Liver (tissue), 9 donors: ENCODE measurements around the gene TEX36. TPM values are rescaled to one million over a fixed set of nuclear protein-coding genes. Genes with fewer than 3 reads are reported as not detected.

ENCODE experiments used
- DNase-seq: peaks from one replicate; pipeline ENCODE4 v3.0.0-alpha.2; 2017; ENCODE audit warnings: low spot score
- H3K27ac ChIP-seq, 2 donors: one replicate each; pipeline ENCODE4 v1.7.0; 2013; ENCODE audit warnings: inconsistent platforms in 2 of 2, low read length in 2 of 2, control low read depth in 1 of 2, low read depth in 1 of 2, mild to moderate bottlenecking in 1 of 2
- H3K27me3 ChIP-seq, 4 donors: one replicate each; pipeline versions ENCODE4 v1.6.1 to v1.7.0; 2013; ENCODE audit warnings: low read length in 3 of 4, inconsistent platforms in 1 of 4, mild to moderate bottlenecking in 1 of 4, moderate library complexity in 1 of 4; ENCODE audit not compliant: control insufficient read depth in 4 of 4, insufficient read depth in 4 of 4
- H3K36me3 ChIP-seq, 4 donors: one replicate each; pipeline versions ENCODE4 v1.6.1 to v1.7.0; 2013; ENCODE audit warnings: low read length in 3 of 4, mild to moderate bottlenecking in 3 of 4, low read depth in 1 of 4, moderate library complexity in 1 of 4; ENCODE audit not compliant: control insufficient read depth in 4 of 4, insufficient read depth in 3 of 4
- H3K4me1 ChIP-seq, 4 donors: one replicate each; pipeline versions ENCODE4 v1.6.1 to v1.7.0; 2013; ENCODE audit warnings: low read length in 3 of 4, mild to moderate bottlenecking in 3 of 4, moderate library complexity in 1 of 4; ENCODE audit not compliant: control insufficient read depth in 4 of 4, insufficient read depth in 4 of 4
- H3K4me3 ChIP-seq, 3 donors: one replicate each; pipeline versions ENCODE4 v1.6.1 to v1.7.0; 2013; ENCODE audit warnings: low read length in 3 of 3, control low read depth in 1 of 3, low read depth in 1 of 3, mild to moderate bottlenecking in 1 of 3
- H3K9ac ChIP-seq, 2 donors: one replicate each; pipeline ENCODE4 v1.7.0; 2013; ENCODE audit warnings: low read length in 2 of 2, mild to moderate bottlenecking in 2 of 2, moderate library complexity in 2 of 2, control low read depth in 1 of 2, low read depth in 1 of 2
- H3K9me3 ChIP-seq, 4 donors: one replicate each; pipeline versions ENCODE4 v1.6.1 to v1.7.0; 2013; ENCODE audit warnings: low read length in 3 of 4; ENCODE audit not compliant: control insufficient read depth in 4 of 4
- CTCF ChIP-seq: fragments of 150-350 bp; IDR thresholded peaks from 2 replicates; pipeline ENCODE4 v1.5.1; 2017; ENCODE audit warnings: improper control_type of control experiment, low read depth, low read length; ENCODE audit not compliant: missing input control
- EGR1 ChIP-seq, 2 donors: IDR thresholded peaks; 2 replicates each; pipeline ENCODE4 v1.6.1; 2016 to 2018; ENCODE audit warnings: antibody characterized with exemption in 2 of 2, low read depth in 2 of 2
- FOXA1 ChIP-seq: IDR thresholded peaks from 2 replicates; pipeline ENCODE4 v1.6.1; 2016; ENCODE audit warnings: antibody characterized with exemption
- FOXA2 ChIP-seq: IDR thresholded peaks from 2 replicates; pipeline ENCODE4 v1.6.1; 2016; ENCODE audit warnings: antibody characterized with exemption
- HNF4A ChIP-seq, 2 donors: conservative IDR thresholded peaks; 2 replicates each; pipeline ENCODE4 v1.6.1; 2016; ENCODE audit warnings: antibody characterized with exemption in 2 of 2, mild to moderate bottlenecking in 2 of 2
- JUND ChIP-seq, 2 donors: IDR thresholded peaks; 2 replicates each; pipeline ENCODE4 v1.6.1; 2016; ENCODE audit warnings: antibody characterized with exemption in 2 of 2
- NR2F2 ChIP-seq: IDR thresholded peaks from 2 replicates; pipeline ENCODE4 v1.6.1; 2016; ENCODE audit warnings: antibody characterized with exemption
- RAD21 ChIP-seq, 2 donors: IDR thresholded peaks; 2 replicates each; pipeline ENCODE4 v1.6.1; 2016; ENCODE audit warnings: antibody characterized with exemption in 2 of 2, mild to moderate bottlenecking in 2 of 2
- RXRA ChIP-seq, 2 donors: IDR thresholded peaks; 2 replicates each; pipeline ENCODE4 v1.6.1; 2017 to 2018; ENCODE audit warnings: antibody characterized with exemption in 2 of 2, mild to moderate bottlenecking in 1 of 2
- TAF1 ChIP-seq: conservative IDR thresholded peaks from 2 replicates; pipeline ENCODE4 v1.6.1; 2016; ENCODE audit warnings: antibody characterized with exemption, mild to moderate bottlenecking
- ZBTB33 ChIP-seq: IDR thresholded peaks from 2 replicates; pipeline ENCODE4 v1.6.1; 2016; ENCODE audit warnings: antibody characterized with exemption
- WGBS: extraction: QIAGEN DNeasy Blood & Tissue Kit; methylation state at CpG from one replicate; pipeline ENCODE4 v1.1.7; 2013; 5-methylcytosine and 5-hydroxymethylcytosine counted together
- polyA plus RNA-seq, 2 donors: library from polyadenylated mRNA; stranded (reverse) in 1 of 2; unstranded in 1 of 2; fragments of 200-250 nt in 1 of 2; fragments of >200 nt in 1 of 2; fragmentation: Nextera tagmentation in 1 of 2; extraction: Ambion mirVana in 1 of 2; gene quantifications; one replicate each; pipeline versions ENCODE4 v1.2.1 to v1.2.3, GENCODE V29; 2013 to 2015
- total RNA-seq, 2 donors: library from RNA; depleted of rRNA; stranded (reverse); fragments of >200 nt; gene quantifications; one replicate each; pipeline ENCODE4 v1.2.3, GENCODE V29; 2014
- TF ChIP-seq, protein P1 (sequence below): IDR thresholded peaks from 2 replicates; pipeline ENCODE4 v1.6.1; 2016; ENCODE audit warnings: antibody characterized with exemption
- TF ChIP-seq, protein P2 (sequence below): IDR thresholded peaks from 2 replicates; pipeline ENCODE4 v1.6.1; 2016; ENCODE audit warnings: antibody characterized with exemption, mild to moderate bottlenecking
- donor health status: healthy.
- donor health status: healthy.
- donor health status: healthy.
- donor health status: healthy.
- donor health status: healthy.

TEX36 gene
- total and polyA plus RNA-seq, 4 donors = not detected

DNA sequence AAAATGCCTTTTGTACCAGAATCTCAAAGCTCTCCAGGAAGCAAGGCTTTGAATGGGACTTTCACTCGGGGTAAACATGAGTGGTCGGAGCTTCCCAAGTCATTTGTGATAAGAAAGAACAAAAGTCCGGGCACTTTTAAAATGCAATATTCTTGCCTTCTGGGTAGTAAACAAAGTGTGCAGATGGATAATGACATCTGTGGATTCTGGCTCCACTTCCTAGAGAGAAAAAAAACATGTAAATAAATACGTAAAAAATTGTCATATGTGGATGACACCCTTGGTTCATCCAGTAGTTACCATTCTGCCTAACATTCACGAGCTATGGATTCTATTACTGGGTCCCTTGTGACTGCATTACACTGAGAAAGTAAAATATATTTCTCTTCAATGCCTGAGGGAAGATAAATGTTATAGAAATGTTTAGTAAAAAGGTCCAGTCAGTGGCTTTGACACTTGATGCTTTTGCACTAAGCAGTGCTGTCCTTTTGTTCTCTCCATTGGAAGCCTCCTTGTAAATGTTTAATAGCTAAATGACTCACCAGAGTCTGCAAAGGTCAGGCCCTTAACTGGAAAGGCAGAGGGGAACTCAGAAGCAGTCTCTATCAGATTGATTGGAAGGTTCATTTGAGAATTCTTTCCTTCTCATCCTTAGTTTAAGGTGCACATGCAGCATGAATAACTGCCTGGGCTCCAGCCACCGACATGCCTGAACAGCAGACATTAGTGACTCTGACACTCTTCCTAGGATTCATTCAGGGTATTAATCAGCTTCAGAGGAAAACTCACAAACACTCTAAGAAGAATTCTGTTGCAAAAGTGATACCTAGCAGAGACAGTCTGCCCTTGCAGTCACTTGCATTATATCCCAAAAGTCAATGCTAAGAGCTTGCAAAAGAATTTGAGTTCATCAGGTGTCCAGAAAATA is 24.8 kb upstream of the TEX36 start:
- no peak for DNase-seq
- WGBS = 48% methylated on average over 6 of the region's 6 CpGs
- TF ChIP-seq JUND (IDR thresholded peaks at IDR 0.05) (peak; percentile 73 to 76), EGR1 (IDR thresholded peaks at IDR 0.05; ENCODE audit: low read depth in 2 of 2) (no peak), NR2F2 (peak; percentile 56)

DNA sequence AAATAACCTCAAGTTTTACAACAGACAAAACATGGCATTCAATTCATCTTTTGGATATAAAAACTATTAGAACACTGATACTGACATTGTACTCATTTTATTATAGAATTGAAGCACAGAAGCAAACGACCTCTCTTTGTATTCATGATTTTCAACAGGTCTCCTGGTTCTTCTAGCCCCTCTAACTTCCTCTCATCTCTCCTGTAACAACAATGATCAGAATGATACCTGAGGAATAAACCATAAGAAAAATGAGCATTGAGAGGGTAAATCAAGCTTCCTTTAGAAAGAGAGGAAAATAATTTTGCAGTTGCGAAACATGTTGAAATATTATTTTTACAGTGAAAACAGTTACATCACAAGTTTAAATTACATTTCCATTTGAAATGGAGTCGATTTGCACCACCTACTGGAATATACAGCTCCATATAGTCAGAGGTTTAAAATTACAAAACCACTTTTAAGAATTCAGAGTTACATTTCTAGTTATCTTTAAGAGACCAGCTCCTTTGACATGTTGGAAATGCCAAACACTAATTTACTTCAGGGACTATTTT is 17.5 kb upstream of the TEX36 start:
- H3K9ac ChIP-seq = no peak overlapping the region
- H3K36me3 ChIP-seq = no peaks in the 10 kb centered on the region
- no peak overlapping the region for H3K27ac ChIP-seq
- 65% methylated on average over 3 of the region's 3 CpGs for WGBS
- DNase-seq = no peak
- no peaks in the 10 kb centered on the region for H3K4me1 ChIP-seq
- TF ChIP-seq, protein P1, sequence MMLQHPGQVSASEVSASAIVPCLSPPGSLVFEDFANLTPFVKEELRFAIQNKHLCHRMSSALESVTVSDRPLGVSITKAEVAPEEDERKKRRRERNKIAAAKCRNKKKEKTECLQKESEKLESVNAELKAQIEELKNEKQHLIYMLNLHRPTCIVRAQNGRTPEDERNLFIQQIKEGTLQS = no peak
- no peak for TF ChIP-seq RAD21 (IDR thresholded peaks at IDR 0.05)
- no peak for TF ChIP-seq HNF4A (conservative IDR thresholded peaks at IDR 0.05)
- TF ChIP-seq ZBTB33 = no peak
- TF ChIP-seq NR2F2 = no peak
- TF ChIP-seq CTCF = no peak
- no peak for TF ChIP-seq FOXA1
- TF ChIP-seq TAF1 = no peak
- TF ChIP-seq FOXA2 = no peak
- no peak for TF ChIP-seq RXRA (IDR thresholded peaks at IDR 0.05)
- TF ChIP-seq, protein P2, sequence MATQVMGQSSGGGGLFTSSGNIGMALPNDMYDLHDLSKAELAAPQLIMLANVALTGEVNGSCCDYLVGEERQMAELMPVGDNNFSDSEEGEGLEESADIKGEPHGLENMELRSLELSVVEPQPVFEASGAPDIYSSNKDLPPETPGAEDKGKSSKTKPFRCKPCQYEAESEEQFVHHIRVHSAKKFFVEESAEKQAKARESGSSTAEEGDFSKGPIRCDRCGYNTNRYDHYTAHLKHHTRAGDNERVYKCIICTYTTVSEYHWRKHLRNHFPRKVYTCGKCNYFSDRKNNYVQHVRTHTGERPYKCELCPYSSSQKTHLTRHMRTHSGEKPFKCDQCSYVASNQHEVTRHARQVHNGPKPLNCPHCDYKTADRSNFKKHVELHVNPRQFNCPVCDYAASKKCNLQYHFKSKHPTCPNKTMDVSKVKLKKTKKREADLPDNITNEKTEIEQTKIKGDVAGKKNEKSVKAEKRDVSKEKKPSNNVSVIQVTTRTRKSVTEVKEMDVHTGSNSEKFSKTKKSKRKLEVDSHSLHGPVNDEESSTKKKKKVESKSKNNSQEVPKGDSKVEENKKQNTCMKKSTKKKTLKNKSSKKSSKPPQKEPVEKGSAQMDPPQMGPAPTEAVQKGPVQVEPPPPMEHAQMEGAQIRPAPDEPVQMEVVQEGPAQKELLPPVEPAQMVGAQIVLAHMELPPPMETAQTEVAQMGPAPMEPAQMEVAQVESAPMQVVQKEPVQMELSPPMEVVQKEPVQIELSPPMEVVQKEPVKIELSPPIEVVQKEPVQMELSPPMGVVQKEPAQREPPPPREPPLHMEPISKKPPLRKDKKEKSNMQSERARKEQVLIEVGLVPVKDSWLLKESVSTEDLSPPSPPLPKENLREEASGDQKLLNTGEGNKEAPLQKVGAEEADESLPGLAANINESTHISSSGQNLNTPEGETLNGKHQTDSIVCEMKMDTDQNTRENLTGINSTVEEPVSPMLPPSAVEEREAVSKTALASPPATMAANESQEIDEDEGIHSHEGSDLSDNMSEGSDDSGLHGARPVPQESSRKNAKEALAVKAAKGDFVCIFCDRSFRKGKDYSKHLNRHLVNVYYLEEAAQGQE = no peak
- no peak overlapping the region for H3K4me3 ChIP-seq
- H3K27me3 ChIP-seq = no peaks in the 10 kb centered on the region
- H3K9me3 ChIP-seq = peaks cover 0 to 2% (median 0%) of the 10 kb centered on the region in 4 donors

More for the DNA sequence above, 24.8 kb upstream of the TEX36 start:
- no peaks in the 10 kb centered on the region for H3K4me1 ChIP-seq
- H3K27ac ChIP-seq = no peak overlapping the region
- peaks cover 3 to 18% (median 10%) of the 10 kb centered on the region in 4 donors for H3K9me3 ChIP-seq
- no peak overlapping the region for H3K4me3 ChIP-seq
- H3K27me3 ChIP-seq = no peaks in the 10 kb centered on the region
- H3K36me3 ChIP-seq = no peaks in the 10 kb centered on the region
- no peak overlapping the region for H3K9ac ChIP-seq
